HuH-7.5 (cell line): ENCODE results near the gene DMAC2L.
"Not testable (repeated sequence)": the region's sequence is repeated elsewhere in the genome, so short reads cannot be mapped to it uniquely, and the experiment has no call there.

Source experiments
- DNase-seq: peaks from one replicate; pipeline ENCODE4 v3.0.0; 2011; ENCODE audit warnings: low spot score

The DMAC2L gene

GRCh38 chr14:50356283-50356682 is 44.2 kb downstream of the DMAC2L start:
- not testable (repeated sequence) for DNase-seq

GRCh38 chr14:50357124-50357523 is 45.0 kb downstream of the DMAC2L start:
- no peak for DNase-seq

GRCh38 chr14:50357753-50358395 is 45.8 kb downstream of the DMAC2L start:
- no peak for DNase-seq

GRCh38 chr14:50359631-50360030 is 47.5 kb downstream of the DMAC2L start:
- DNase-seq = no peak

- no peak for DNase-seq
Measured at GRCh38 chr14:50360093-50360492, 48.0 kb downstream of the DMAC2L start.

GRCh38 chr14:50360851-50361250 is 48.7 kb downstream of the DMAC2L start:
- DNase-seq = no peak

- DNase-seq = not testable (repeated sequence)
Measured at GRCh38 chr14:50361473-50362403, 49.6 kb downstream of the DMAC2L start.

GRCh38 chr14:50362764-50363713 is 50.9 kb downstream of the DMAC2L start:
- no peak for DNase-seq

GRCh38 chr14:50363714-50364111 is 51.6 kb downstream of the DMAC2L start:
- DNase-seq = no peak

GRCh38 chr14:50364792-50365191 is 52.7 kb downstream of the DMAC2L start:
- DNase-seq = no peak

- DNase-seq = not testable (repeated sequence)
Measured at GRCh38 chr14:50365572-50365971, 53.4 kb downstream of the DMAC2L start.

GRCh38 chr14:50366115-50366514 is 54.0 kb downstream of the DMAC2L start:
- no peak for DNase-seq

- DNase-seq = no peak
Measured at GRCh38 chr14:50366589-50366988, 54.5 kb downstream of the DMAC2L start.

GRCh38 chr14:50371546-50371945 is 59.4 kb downstream of the DMAC2L start:
- no peak for DNase-seq

- DNase-seq = no peak
Measured at GRCh38 chr14:50373959-50374358, 61.8 kb downstream of the DMAC2L start.

- DNase-seq = no peak
Measured at GRCh38 chr14:50375760-50376159, 63.6 kb downstream of the DMAC2L start.
